ENCODE data around the gene PTPRT. TPM values are rescaled to one million over a fixed set of nuclear protein-coding genes. Genes with fewer than 3 reads are reported as not detected.

PTPRT gene
- polyA plus RNA-seq, 1 of the 3 experiments (the other 2 are of a cell fraction) = not detected

- H3K79me2 ChIP-seq (ENCODE audit: insufficient read depth) = no peaks in the 10 kb centered on the region
Measured at GRCh38 chr20:42432496-42433334, 757.0 kb downstream of the PTPRT start.

GRCh38 chr20:42430598-42430997 is 759.1 kb downstream of the PTPRT start:
- no peaks in the 10 kb centered on the region for H3K27me3 ChIP-seq (ENCODE audit: insufficient read depth)
- H3K9me3 ChIP-seq = no peaks in the 10 kb centered on the region
- no peaks in the 10 kb centered on the region for H3K9me2 ChIP-seq
- H3K9ac ChIP-seq = no peak overlapping the region
- H3K4me1 ChIP-seq (ENCODE audit: control insufficient read depth in 1 of 2, insufficient read depth in 2 of 2, low read depth in 1 of 2, low read length in 1 of 2) = no peaks in the 10 kb centered on the region
- whole genome bisulfite sequencing (ENCODE audit: low lambda C conversion rate) = 24% methylated on average over 2 of the region's 2 CpGs
- no peaks in the 10 kb centered on the region for H3F3A ChIP-seq (replicated peaks; ENCODE audit: insufficient read depth)
- H3K27ac ChIP-seq (ENCODE audit: low read depth in 2 of 2, low read length in 1 of 2) = no peak overlapping the region
- no peak for TF ChIP-seq RXRA (IDR thresholded peaks at IDR 0.05; ENCODE audit: borderline replicate concordance, low read depth)
- TF ChIP-seq FOXJ3 (CRISPR knock-in tag; IDR thresholded peaks at IDR 0.05) = no peak
- TF ChIP-seq, protein P1, sequence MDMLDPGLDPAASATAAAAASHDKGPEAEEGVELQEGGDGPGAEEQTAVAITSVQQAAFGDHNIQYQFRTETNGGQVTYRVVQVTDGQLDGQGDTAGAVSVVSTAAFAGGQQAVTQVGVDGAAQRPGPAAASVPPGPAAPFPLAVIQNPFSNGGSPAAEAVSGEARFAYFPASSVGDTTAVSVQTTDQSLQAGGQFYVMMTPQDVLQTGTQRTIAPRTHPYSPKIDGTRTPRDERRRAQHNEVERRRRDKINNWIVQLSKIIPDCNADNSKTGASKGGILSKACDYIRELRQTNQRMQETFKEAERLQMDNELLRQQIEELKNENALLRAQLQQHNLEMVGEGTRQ (IDR thresholded peaks at IDR 0.05; ENCODE audit: borderline replicate concordance, low read depth, low read length) = no peak
- TF ChIP-seq NRF1 (IDR thresholded peaks at IDR 0.05; ENCODE audit: low read depth, low read length) = no peak
- TF ChIP-seq REST (IDR thresholded peaks at IDR 0.05; ENCODE audit: low read depth, low read length) = no peak
- TF ChIP-seq PBX3 (IDR thresholded peaks at IDR 0.05) = no peak
- no peak for TF ChIP-seq FOSL2 (IDR thresholded peaks at IDR 0.05; ENCODE audit: borderline replicate concordance, low read depth)
- TF ChIP-seq CHD2 (IDR thresholded peaks at IDR 0.05; ENCODE audit: low read length, partially characterized antibody) = no peak
- TF ChIP-seq NFIC (IDR thresholded peaks at IDR 0.05; ENCODE audit: borderline replicate concordance) = no peak
- no peak for TF ChIP-seq TEAD4 (IDR thresholded peaks at IDR 0.05; ENCODE audit: borderline replicate concordance, insufficient read depth)
- no peak for TF ChIP-seq MXI1 (IDR thresholded peaks at IDR 0.05; ENCODE audit: low read depth, low read length)
- no peak for TF ChIP-seq POLR2AphosphoS5 (IDR thresholded peaks at IDR 0.05; ENCODE audit: low read depth, low read length)
- TF ChIP-seq, protein P2, sequence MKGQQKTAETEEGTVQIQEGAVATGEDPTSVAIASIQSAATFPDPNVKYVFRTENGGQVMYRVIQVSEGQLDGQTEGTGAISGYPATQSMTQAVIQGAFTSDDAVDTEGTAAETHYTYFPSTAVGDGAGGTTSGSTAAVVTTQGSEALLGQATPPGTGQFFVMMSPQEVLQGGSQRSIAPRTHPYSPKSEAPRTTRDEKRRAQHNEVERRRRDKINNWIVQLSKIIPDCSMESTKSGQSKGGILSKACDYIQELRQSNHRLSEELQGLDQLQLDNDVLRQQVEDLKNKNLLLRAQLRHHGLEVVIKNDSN (IDR thresholded peaks at IDR 0.05; ENCODE audit: borderline replicate concordance, low read depth) = no peak
- no peak for TF ChIP-seq JUND (IDR thresholded peaks at IDR 0.05)
- TF ChIP-seq, protein P3, sequence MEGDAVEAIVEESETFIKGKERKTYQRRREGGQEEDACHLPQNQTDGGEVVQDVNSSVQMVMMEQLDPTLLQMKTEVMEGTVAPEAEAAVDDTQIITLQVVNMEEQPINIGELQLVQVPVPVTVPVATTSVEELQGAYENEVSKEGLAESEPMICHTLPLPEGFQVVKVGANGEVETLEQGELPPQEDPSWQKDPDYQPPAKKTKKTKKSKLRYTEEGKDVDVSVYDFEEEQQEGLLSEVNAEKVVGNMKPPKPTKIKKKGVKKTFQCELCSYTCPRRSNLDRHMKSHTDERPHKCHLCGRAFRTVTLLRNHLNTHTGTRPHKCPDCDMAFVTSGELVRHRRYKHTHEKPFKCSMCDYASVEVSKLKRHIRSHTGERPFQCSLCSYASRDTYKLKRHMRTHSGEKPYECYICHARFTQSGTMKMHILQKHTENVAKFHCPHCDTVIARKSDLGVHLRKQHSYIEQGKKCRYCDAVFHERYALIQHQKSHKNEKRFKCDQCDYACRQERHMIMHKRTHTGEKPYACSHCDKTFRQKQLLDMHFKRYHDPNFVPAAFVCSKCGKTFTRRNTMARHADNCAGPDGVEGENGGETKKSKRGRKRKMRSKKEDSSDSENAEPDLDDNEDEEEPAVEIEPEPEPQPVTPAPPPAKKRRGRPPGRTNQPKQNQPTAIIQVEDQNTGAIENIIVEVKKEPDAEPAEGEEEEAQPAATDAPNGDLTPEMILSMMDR (IDR thresholded peaks at IDR 0.05) = no peak
- H2AFZ ChIP-seq (ENCODE audit: low read depth) = no peak overlapping the region
- CTCF ChIA-PET = no interaction called here
- DNase-seq = no peak
- POLR2A ChIA-PET = no interaction called here
- no peaks in the 10 kb centered on the region for H3K79me2 ChIP-seq (ENCODE audit: insufficient read depth)
- H3K4me3 ChIP-seq (ENCODE audit: low read depth in 2 of 2, low read length in 1 of 2) = no peak overlapping the region
- H3K36me3 ChIP-seq (replicated peaks in 1 of 2; ENCODE audit: control insufficient read depth in 1 of 2, insufficient read depth in 2 of 2, low read length in 1 of 2) = no peaks in the 10 kb centered on the region
- H3K4me2 ChIP-seq = no peak overlapping the region
- H4K20me1 ChIP-seq (ENCODE audit: insufficient read depth) = no peaks in the 10 kb centered on the region

More at GRCh38 chr20:42432496-42433334, 757.0 kb downstream of the PTPRT start:
- no peak overlapping the region for H3K9ac ChIP-seq
- H4K20me1 ChIP-seq (ENCODE audit: insufficient read depth) = no peaks in the 10 kb centered on the region
- TF ChIP-seq MEF2A (IDR thresholded peaks at IDR 0.05; ENCODE audit: borderline replicate concordance, low read depth) (no peak), RCOR1 (IDR thresholded peaks at IDR 0.05; ENCODE audit: low read length) (no peak), YY1 (IDR thresholded peaks at IDR 0.05; ENCODE audit: low read depth) (no peak)
- ChIA-PET POLR2A (no interaction called here), CTCF (interaction anchor here (1.0 kb wide), 1 partner anchor 694 kb away, joined by 3 read pairs; no protein-coding TSS in a partner anchor)
- 19% methylated on average over 6 of the region's 6 CpGs for WGBS (ENCODE audit: low lambda C conversion rate)
- DNase-seq = no peak
- H2AFZ ChIP-seq (ENCODE audit: low read depth) = no peak overlapping the region
- H3F3A ChIP-seq (replicated peaks; ENCODE audit: insufficient read depth) = no peaks in the 10 kb centered on the region
- no peaks in the 10 kb centered on the region for H3K36me3 ChIP-seq (replicated peaks in 1 of 2; ENCODE audit: control insufficient read depth in 1 of 2, insufficient read depth in 2 of 2, low read length in 1 of 2)
- H3K9me3 ChIP-seq = no peaks in the 10 kb centered on the region
- H3K4me3 ChIP-seq (ENCODE audit: low read depth in 2 of 2, low read length in 1 of 2) = no peak overlapping the region
- H3K4me2 ChIP-seq = no peak overlapping the region
- H3K4me1 ChIP-seq (ENCODE audit: control insufficient read depth in 1 of 2, insufficient read depth in 2 of 2, low read depth in 1 of 2, low read length in 1 of 2) = no peaks in the 10 kb centered on the region
- no peaks in the 10 kb centered on the region for H3K9me2 ChIP-seq
- H3K27ac ChIP-seq (ENCODE audit: low read depth in 2 of 2, low read length in 1 of 2) = no peak overlapping the region
- no peaks in the 10 kb centered on the region for H3K27me3 ChIP-seq (ENCODE audit: insufficient read depth)

Measured in SK-N-SH (cell line).